ENCODE data around the gene GRHPR. TPM values are rescaled to one million over a fixed set of nuclear protein-coding genes. Genes with fewer than 3 reads are reported as not detected.

GRHPR gene
- total RNA-seq, 1 donor from 2014 or later, result 88.1 TPM

GRCh38 chr9:37417252-37417803, 5.2 kb upstream of the GRHPR start:
- no peak for DNase-seq (ENCODE audit: low read depth)
- no peaks in the 10 kb centered on the region for H3K27me3 Mint-ChIP-seq (ENCODE audit: low read depth, unreplicated experiment)
- peaks cover 22% of the 10 kb centered on the region for H3K4me1 Mint-ChIP-seq (ENCODE audit: low read depth, unreplicated experiment)
- Histone ChIP-seq H3K9ac (ENCODE audit: low read length) (no peak overlapping the region), H3K27me3 (ENCODE audit: insufficient read depth, low read length) (no peaks in the 10 kb centered on the region), H3K79me2 (ENCODE audit: insufficient read depth, low read length) (no peaks in the 10 kb centered on the region), H4K20me1 (ENCODE audit: insufficient read depth, low read length) (no peaks in the 10 kb centered on the region), H3K4me1 (ENCODE audit: insufficient read depth, low read length) (peaks cover 14% of the 10 kb centered on the region), H2AFZ (ENCODE audit: low read depth, low read length) (no peak overlapping the region), H3K4me3 (ENCODE audit: insufficient read depth, low read depth, low read length) (no peak overlapping the region), H3K4me2 (ENCODE audit: low read length) (no peak overlapping the region), H3K27ac (ENCODE audit: low read depth, low read length) (no peak overlapping the region), H3K9me3 (ENCODE audit: insufficient read depth, low read depth, low read length) (no peaks in the 10 kb centered on the region), H3K36me3 (ENCODE audit: insufficient read depth, low read length) (no peaks in the 10 kb centered on the region)
- no peak overlapping the region for H3K4me3 Mint-ChIP-seq (ENCODE audit: unreplicated experiment)
- no peak for FAIRE-seq
- H3K9me3 Mint-ChIP-seq (ENCODE audit: unreplicated experiment), result no peaks in the 10 kb centered on the region
- no peak for TF ChIP-seq CTCF (IDR thresholded peaks at IDR 0.05; ENCODE audit: insufficient read depth, low read depth, low read length)
- TF ChIP-seq EZH2 (IDR thresholded peaks at IDR 0.05; ENCODE audit: insufficient read depth, low read length), result no peak
- no peaks in the 10 kb centered on the region for H3K36me3 Mint-ChIP-seq (ENCODE audit: low read depth, unreplicated experiment)
- no peak overlapping the region for H3K27ac Mint-ChIP-seq (ENCODE audit: unreplicated experiment)

- FAIRE-seq (no peak), DNase-seq (ENCODE audit: low read depth) (no peak)
- H3K9me3 ChIP-seq (ENCODE audit: insufficient read depth, low read depth, low read length), result no peaks in the 10 kb centered on the region
- H3K4me1 Mint-ChIP-seq (ENCODE audit: low read depth, unreplicated experiment), result peaks cover 15% of the 10 kb centered on the region
- no peaks in the 10 kb centered on the region for H3K9me3 Mint-ChIP-seq (ENCODE audit: unreplicated experiment)
- H3K9ac ChIP-seq (ENCODE audit: low read length), result no peak overlapping the region
- H3K27ac Mint-ChIP-seq (ENCODE audit: unreplicated experiment), result no peak overlapping the region
- H3K36me3 Mint-ChIP-seq (ENCODE audit: low read depth, unreplicated experiment), result no peaks in the 10 kb centered on the region
- no peaks in the 10 kb centered on the region for H3K27me3 ChIP-seq (ENCODE audit: insufficient read depth, low read length)
- peaks cover 15% of the 10 kb centered on the region for H3K4me1 ChIP-seq (ENCODE audit: insufficient read depth, low read length)
- no peaks in the 10 kb centered on the region for H4K20me1 ChIP-seq (ENCODE audit: insufficient read depth, low read length)
- H3K27me3 Mint-ChIP-seq (ENCODE audit: low read depth, unreplicated experiment), result no peaks in the 10 kb centered on the region
- H3K79me2 ChIP-seq (ENCODE audit: insufficient read depth, low read length), result peaks cover 6% of the 10 kb centered on the region
- H3K36me3 ChIP-seq (ENCODE audit: insufficient read depth, low read length), result no peaks in the 10 kb centered on the region
- no peak overlapping the region for H3K4me3 ChIP-seq (ENCODE audit: insufficient read depth, low read depth, low read length)
- H3K4me2 ChIP-seq (ENCODE audit: low read length), result no peak overlapping the region
- no peak overlapping the region for H3K27ac ChIP-seq (ENCODE audit: low read depth, low read length)
- H3K4me3 Mint-ChIP-seq (ENCODE audit: unreplicated experiment), result no peak overlapping the region
- H2AFZ ChIP-seq (ENCODE audit: low read depth, low read length), result no peak overlapping the region
- TF ChIP-seq CTCF (IDR thresholded peaks at IDR 0.05; ENCODE audit: insufficient read depth, low read depth, low read length), result no peak
- TF ChIP-seq EZH2 (IDR thresholded peaks at IDR 0.05; ENCODE audit: insufficient read depth, low read length), result no peak
These were observed 4.5 kb upstream of the GRHPR start for GRCh38 chr9:37417857-37418618.

GRCh38 chr9:37419204-37419603, 3.3 kb upstream of the GRHPR start:
- TF ChIP-seq CTCF (IDR thresholded peaks at IDR 0.05; ENCODE audit: insufficient read depth, low read depth, low read length) (no peak), EZH2 (IDR thresholded peaks at IDR 0.05; ENCODE audit: insufficient read depth, low read length) (no peak)
- DNase-seq (ENCODE audit: low read depth) (no peak), FAIRE-seq (no peak)
- H4K20me1 ChIP-seq (ENCODE audit: insufficient read depth, low read length), result peaks cover 11% of the 10 kb centered on the region
- H3K27ac Mint-ChIP-seq (ENCODE audit: unreplicated experiment), result no peak overlapping the region
- H3K9ac ChIP-seq (ENCODE audit: low read length), result no peak overlapping the region
- no peaks in the 10 kb centered on the region for H3K27me3 Mint-ChIP-seq (ENCODE audit: low read depth, unreplicated experiment)
- H3K27me3 ChIP-seq (ENCODE audit: insufficient read depth, low read length), result no peaks in the 10 kb centered on the region
- no peak overlapping the region for H2AFZ ChIP-seq (ENCODE audit: low read depth, low read length)
- no peak overlapping the region for H3K27ac ChIP-seq (ENCODE audit: low read depth, low read length)
- no peaks in the 10 kb centered on the region for H3K36me3 ChIP-seq (ENCODE audit: insufficient read depth, low read length)
- no peak overlapping the region for H3K4me2 ChIP-seq (ENCODE audit: low read length)
- H3K79me2 ChIP-seq (ENCODE audit: insufficient read depth, low read length), result peaks cover 18% of the 10 kb centered on the region
- H3K9me3 ChIP-seq (ENCODE audit: insufficient read depth, low read depth, low read length), result no peaks in the 10 kb centered on the region
- H3K9me3 Mint-ChIP-seq (ENCODE audit: unreplicated experiment), result no peaks in the 10 kb centered on the region
- peaks cover 14% of the 10 kb centered on the region for H3K4me1 Mint-ChIP-seq (ENCODE audit: low read depth, unreplicated experiment)
- H3K4me1 ChIP-seq (ENCODE audit: insufficient read depth, low read length), result peaks cover 23% of the 10 kb centered on the region
- no peak overlapping the region for H3K4me3 ChIP-seq (ENCODE audit: insufficient read depth, low read depth, low read length)
- no peak overlapping the region for H3K4me3 Mint-ChIP-seq (ENCODE audit: unreplicated experiment)
- no peaks in the 10 kb centered on the region for H3K36me3 Mint-ChIP-seq (ENCODE audit: low read depth, unreplicated experiment)

All from astrocyte (in vitro differentiated cells and primary cell).